Caco-2 (cell line): ENCODE results near the gene RING1. TPM values are rescaled to one million over a fixed set of nuclear protein-coding genes. Genes with fewer than 3 reads are reported as not detected.

Experiments used
- BruUV-seq: library from RNA; stranded (reverse); fragments of 400-500 nt; replicated peaks from 2 replicates; lab custom pipeline; 2021; lab: Mats Ljungman, UMichigan
- CTCF ChIA-PET: fragments of 300-600 bp; sonication (Branson Sonifier 250); formaldehyde crosslinking; loops from one replicate; lab custom pipeline; 2022; ENCODE audit warnings: antibody characterized with exemption; lab: Charles Lee
- POLR2A ChIA-PET: fragments of 300-600 bp; sonication (Branson Sonifier 250); formaldehyde crosslinking; loops from one replicate; lab custom pipeline; 2022; ENCODE audit warnings: antibody characterized with exemption; lab: Charles Lee
- DNase-seq, 2 experiments: peaks; one replicate each; pipeline versions ENCODE4 v3.0.0 to v3.0.0-alpha.2; 2020 to 2022
- H3K27me3 ChIP-seq: replicated peaks from 2 replicates; pipeline ENCODE4 v1.6.0; 2011; ENCODE audit warnings: low read length; ENCODE audit not compliant: control insufficient read depth, insufficient read depth
- H3K36me3 ChIP-seq: 2 replicates; pipeline ENCODE4 v1.5.1; 2011; ENCODE audit warnings: low read length; ENCODE audit not compliant: control insufficient read depth, insufficient read depth
- H3K4me1 ChIP-seq: fragments of 250-450 bp; sonication (Bioruptor Pico); 2 replicates; pipeline ENCODE4 v1.5.1; 2020; ENCODE audit warnings: mild to moderate bottlenecking
- H3K4me3 ChIP-seq: 2 replicates; pipeline ENCODE4 v1.5.1; 2011; ENCODE audit warnings: low read depth, mild to moderate bottlenecking, control low read depth, low read length
- H3K9me3 ChIP-seq: fragments of 250-450 bp; sonication (Bioruptor Pico); 2 replicates; pipeline ENCODE4 v1.5.1; 2020; ENCODE audit warnings: mild to moderate bottlenecking, moderate library complexity
- H3K27ac Mint-ChIP-seq: one replicate; pipeline ENCODE4 v1.8.0; 2022; ENCODE audit warnings: mixed read lengths; ENCODE audit not compliant: unreplicated experiment
- H3K27me3 Mint-ChIP-seq: one replicate; pipeline ENCODE4 v1.8.0; 2022; ENCODE audit warnings: mixed read lengths; ENCODE audit not compliant: insufficient read depth, unreplicated experiment
- H3K36me3 Mint-ChIP-seq: one replicate; pipeline ENCODE4 v1.8.0; 2022; ENCODE audit warnings: mild to moderate bottlenecking, mixed read lengths; ENCODE audit not compliant: insufficient read depth, unreplicated experiment
- H3K4me1 Mint-ChIP-seq: one replicate; pipeline ENCODE4 v1.8.0; 2022; ENCODE audit warnings: low read depth, mixed read lengths; ENCODE audit not compliant: unreplicated experiment
- H3K4me3 Mint-ChIP-seq: one replicate; pipeline ENCODE4 v1.8.0; 2022; ENCODE audit warnings: mild to moderate bottlenecking, moderate library complexity, mixed read lengths; ENCODE audit not compliant: unreplicated experiment
- H3K9me3 Mint-ChIP-seq: one replicate; pipeline ENCODE4 v1.8.0; 2022; ENCODE audit warnings: mixed read lengths; ENCODE audit not compliant: unreplicated experiment
- CTCF ChIP-seq, 2 experiments: fragments of 200-600 bp in 1 of 2; IDR thresholded peaks; 1 replicate in 1 of 2; 2 replicates in 1 of 2; pipeline versions ENCODE4 v1.5.1 to v1.8.0; 2011 to 2022; ENCODE audit warnings: antibody characterized with exemption in 1 of 2, control low read depth in 1 of 2, inconsistent platforms in 1 of 2, low read depth in 1 of 2, low read length in 1 of 2, mild to moderate bottlenecking in 1 of 2, moderate library complexity in 1 of 2; ENCODE audit not compliant: insufficient read depth in 1 of 2, severe bottlenecking in 1 of 2, unreplicated experiment in 1 of 2
- intact Hi-C: fragments of 100-400 bp; cut with micrococcal nuclease; formaldehyde crosslinking; loops from one replicate; pipeline ENCODE4 v1.10.0; 2022; ENCODE audit not compliant: unreplicated experiment
- total RNA-seq: library from RNA; stranded (reverse); gene quantifications from 2 replicates; pipeline ENCODE4 v1.2.3, GENCODE V29; 2022

RING1 gene
- total RNA-seq, 1 experiment from 2014 or later, result 32.0 TPM

GRCh38 chr6:33168284-33168601, 40.1 kb upstream of the RING1 start:
- Histone ChIP-seq H3K4me1 (no peaks in the 10 kb centered on the region), H3K27me3 (no peaks in the 10 kb centered on the region), H3K4me3 (no peak overlapping the region), H3K9me3 (no peaks in the 10 kb centered on the region), H3K36me3 (no peaks in the 10 kb centered on the region)
- no peaks in the 10 kb centered on the region for H3K36me3 Mint-ChIP-seq
- no peak overlapping the region for H3K4me3 Mint-ChIP-seq
- H3K4me1 Mint-ChIP-seq, result no peaks in the 10 kb centered on the region
- H3K27me3 Mint-ChIP-seq, result peaks cover 12% of the 10 kb centered on the region
- no peaks in the 10 kb centered on the region for H3K9me3 Mint-ChIP-seq
- CTCF ChIA-PET, result no interaction called here
- POLR2A ChIA-PET, result no interaction called here
- H3K27ac Mint-ChIP-seq, result no peak overlapping the region
- no peak for TF ChIP-seq CTCF (IDR thresholded peaks at IDR 0.05; ENCODE audit: insufficient read depth in 1 of 2, low read depth in 1 of 2, low read length in 1 of 2, severe bottlenecking in 1 of 2, unreplicated experiment in 1 of 2)
- intact Hi-C loops, result no loop called here
- DNase-seq, result no peak
- BruUV-seq, result no TSS peak

- Histone ChIP-seq H3K9me3 (no peaks in the 10 kb centered on the region), H3K4me3 (no peak overlapping the region), H3K27me3 (no peaks in the 10 kb centered on the region), H3K36me3 (no peaks in the 10 kb centered on the region), H3K4me1 (no peaks in the 10 kb centered on the region)
- Mint-ChIP-seq H3K27ac (no peak overlapping the region), H3K9me3 (no peaks in the 10 kb centered on the region), H3K4me1 (no peaks in the 10 kb centered on the region), H3K27me3 (peaks cover 12% of the 10 kb centered on the region), H3K36me3 (no peaks in the 10 kb centered on the region), H3K4me3 (no peak overlapping the region)
- no TSS peak for BruUV-seq
- ChIA-PET CTCF (no interaction called here), POLR2A (no interaction called here)
- DNase-seq, result no peak
- intact Hi-C loops, result no loop called here
- no peak for TF ChIP-seq CTCF (IDR thresholded peaks at IDR 0.05; ENCODE audit: insufficient read depth in 1 of 2, low read depth in 1 of 2, low read length in 1 of 2, severe bottlenecking in 1 of 2, unreplicated experiment in 1 of 2)
These were observed 39.7 kb upstream of the RING1 start for GRCh38 chr6:33168639-33169038.

- no peaks in the 10 kb centered on the region for H3K4me1 ChIP-seq
- H3K4me3 ChIP-seq, result no peak overlapping the region
- H3K27ac Mint-ChIP-seq, result no peak overlapping the region
- no peak for DNase-seq
- intact Hi-C loops, result no loop called here
- ChIA-PET POLR2A (no interaction called here), CTCF (no interaction called here)
- H3K27me3 ChIP-seq, result no peaks in the 10 kb centered on the region
- H3K4me3 Mint-ChIP-seq, result no peak overlapping the region
- no peak for TF ChIP-seq CTCF (IDR thresholded peaks at IDR 0.05; ENCODE audit: insufficient read depth in 1 of 2, low read depth in 1 of 2, low read length in 1 of 2, severe bottlenecking in 1 of 2, unreplicated experiment in 1 of 2)
- no peaks in the 10 kb centered on the region for H3K36me3 ChIP-seq
- BruUV-seq, result no TSS peak
- no peaks in the 10 kb centered on the region for H3K36me3 Mint-ChIP-seq
- no peaks in the 10 kb centered on the region for H3K9me3 Mint-ChIP-seq
- H3K9me3 ChIP-seq, result no peaks in the 10 kb centered on the region
- no peaks in the 10 kb centered on the region for H3K4me1 Mint-ChIP-seq
- peaks cover 7% of the 10 kb centered on the region for H3K27me3 Mint-ChIP-seq
These were observed 38.8 kb upstream of the RING1 start for GRCh38 chr6:33169291-33170175.
